ENCODE measurements around the gene RRP1. TPM values are rescaled to one million over a fixed set of nuclear protein-coding genes. Genes with fewer than 3 reads are reported as not detected.

Gene RRP1
- total and polyA plus RNA-seq, 2 of the 13 experiments (the other 11 are each of a cell fraction or from before 2014, with no cell fraction given), result 20.1 to 35.1 TPM

GRCh38 chr21:43789276-43790009 lies at the start of gene RRP1 (continued):
- TF ChIP-seq ZNF280B (CRISPR knock-in tag; IDR thresholded peaks at IDR 0.05; ENCODE audit: borderline replicate concordance) (no peak; the same call in 1 of the 2 replicates), ERF (CRISPR knock-in tag; IDR thresholded peaks at IDR 0.05) (peak; percentile 94), PBX3 (CRISPR knock-in tag; IDR thresholded peaks at IDR 0.05; ENCODE audit: borderline replicate concordance) (peak; percentile 3; the same call in 1 of the 2 replicates), HCFC1 (IDR thresholded peaks at IDR 0.05; ENCODE audit: low read depth, low read length) (peak; percentile 72), SAFB2 (CRISPR knock-in tag; IDR thresholded peaks at IDR 0.05; ENCODE audit: borderline replicate concordance, low read depth) (peak; percentile 93; the same call in 1 of the 2 replicates), KLF15 (CRISPR knock-in tag; IDR thresholded peaks at IDR 0.05; ENCODE audit: borderline replicate concordance) (no peak), CEBPG (CRISPR knock-in tag; IDR thresholded peaks at IDR 0.05) (0 out of 2 replicates have a peak, but pooled peaks have one; percentile 37), ZHX2 (IDR thresholded peaks at IDR 0.05; ENCODE audit: low read depth) (peak; percentile 74; the same call in 1 of the 2 replicates), ZHX2 (CRISPR knock-in tag; IDR thresholded peaks at IDR 0.05; ENCODE audit: borderline replicate concordance) (no peak), ZNF772 (CRISPR knock-in tag; IDR thresholded peaks at IDR 0.05) (0 out of 2 replicates have a peak, but pooled peaks have one; percentile 30)
- TF ChIP-seq, protein P1, sequence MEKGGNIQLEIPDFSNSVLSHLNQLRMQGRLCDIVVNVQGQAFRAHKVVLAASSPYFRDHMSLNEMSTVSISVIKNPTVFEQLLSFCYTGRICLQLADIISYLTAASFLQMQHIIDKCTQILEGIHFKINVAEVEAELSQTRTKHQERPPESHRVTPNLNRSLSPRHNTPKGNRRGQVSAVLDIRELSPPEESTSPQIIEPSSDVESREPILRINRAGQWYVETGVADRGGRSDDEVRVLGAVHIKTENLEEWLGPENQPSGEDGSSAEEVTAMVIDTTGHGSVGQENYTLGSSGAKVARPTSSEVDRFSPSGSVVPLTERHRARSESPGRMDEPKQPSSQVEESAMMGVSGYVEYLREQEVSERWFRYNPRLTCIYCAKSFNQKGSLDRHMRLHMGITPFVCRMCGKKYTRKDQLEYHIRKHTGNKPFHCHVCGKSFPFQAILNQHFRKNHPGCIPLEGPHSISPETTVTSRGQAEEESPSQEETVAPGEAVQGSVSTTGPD (CRISPR knock-in tag; IDR thresholded peaks at IDR 0.05), result no peak
- TF ChIP-seq, protein P2, sequence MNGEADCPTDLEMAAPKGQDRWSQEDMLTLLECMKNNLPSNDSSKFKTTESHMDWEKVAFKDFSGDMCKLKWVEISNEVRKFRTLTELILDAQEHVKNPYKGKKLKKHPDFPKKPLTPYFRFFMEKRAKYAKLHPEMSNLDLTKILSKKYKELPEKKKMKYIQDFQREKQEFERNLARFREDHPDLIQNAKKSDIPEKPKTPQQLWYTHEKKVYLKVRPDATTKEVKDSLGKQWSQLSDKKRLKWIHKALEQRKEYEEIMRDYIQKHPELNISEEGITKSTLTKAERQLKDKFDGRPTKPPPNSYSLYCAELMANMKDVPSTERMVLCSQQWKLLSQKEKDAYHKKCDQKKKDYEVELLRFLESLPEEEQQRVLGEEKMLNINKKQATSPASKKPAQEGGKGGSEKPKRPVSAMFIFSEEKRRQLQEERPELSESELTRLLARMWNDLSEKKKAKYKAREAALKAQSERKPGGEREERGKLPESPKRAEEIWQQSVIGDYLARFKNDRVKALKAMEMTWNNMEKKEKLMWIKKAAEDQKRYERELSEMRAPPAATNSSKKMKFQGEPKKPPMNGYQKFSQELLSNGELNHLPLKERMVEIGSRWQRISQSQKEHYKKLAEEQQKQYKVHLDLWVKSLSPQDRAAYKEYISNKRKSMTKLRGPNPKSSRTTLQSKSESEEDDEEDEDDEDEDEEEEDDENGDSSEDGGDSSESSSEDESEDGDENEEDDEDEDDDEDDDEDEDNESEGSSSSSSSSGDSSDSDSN (CRISPR knock-in tag; IDR thresholded peaks at IDR 0.05), result peak; percentile 48; the same call in 1 of the 2 replicates
- TF ChIP-seq, protein P3, sequence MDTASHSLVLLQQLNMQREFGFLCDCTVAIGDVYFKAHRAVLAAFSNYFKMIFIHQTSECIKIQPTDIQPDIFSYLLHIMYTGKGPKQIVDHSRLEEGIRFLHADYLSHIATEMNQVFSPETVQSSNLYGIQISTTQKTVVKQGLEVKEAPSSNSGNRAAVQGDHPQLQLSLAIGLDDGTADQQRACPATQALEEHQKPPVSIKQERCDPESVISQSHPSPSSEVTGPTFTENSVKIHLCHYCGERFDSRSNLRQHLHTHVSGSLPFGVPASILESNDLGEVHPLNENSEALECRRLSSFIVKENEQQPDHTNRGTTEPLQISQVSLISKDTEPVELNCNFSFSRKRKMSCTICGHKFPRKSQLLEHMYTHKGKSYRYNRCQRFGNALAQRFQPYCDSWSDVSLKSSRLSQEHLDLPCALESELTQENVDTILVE (CRISPR knock-in tag; IDR thresholded peaks at IDR 0.05), result peak; percentile 56; the same call in 1 of the 2 replicates
